Upper lobe of left lung (tissue), 4 donors: Measurements from ENCODE around the gene ABCA12.

Experiments
- EP300 ChIP-seq, 4 donors: sonication (generic); formaldehyde crosslinking; IDR thresholded peaks; one replicate each; pipeline ENCODE4 v1.5.1; 2017; ENCODE audit warnings: antibody characterized with exemption in 4 of 4, control low read depth in 2 of 4
- POLR2A ChIP-seq, 4 donors: fragments of 450-650 bp; IDR thresholded peaks; one replicate each; pipeline ENCODE4 v1.5.1; 2016 to 2017; ENCODE audit warnings: antibody characterized with exemption in 4 of 4, mild to moderate bottlenecking in 2 of 4
- POLR2AphosphoS5 ChIP-seq, 2 donors: sonication (generic); formaldehyde crosslinking; IDR thresholded peaks; one replicate each; pipeline ENCODE4 v1.5.1; 2017; ENCODE audit warnings: antibody characterized with exemption in 2 of 2
- TF ChIP-seq, protein P1 (sequence below), 6 experiments: fragments of 450-650 bp in 4 of 6; fragments of 200-600 bp in 2 of 6; sonication (generic) in 2 of 6; IDR thresholded peaks; one replicate each; pipeline ENCODE4 v1.5.1; 2016 to 2019; ENCODE audit warnings: antibody characterized with exemption in 6 of 6

DNA sequence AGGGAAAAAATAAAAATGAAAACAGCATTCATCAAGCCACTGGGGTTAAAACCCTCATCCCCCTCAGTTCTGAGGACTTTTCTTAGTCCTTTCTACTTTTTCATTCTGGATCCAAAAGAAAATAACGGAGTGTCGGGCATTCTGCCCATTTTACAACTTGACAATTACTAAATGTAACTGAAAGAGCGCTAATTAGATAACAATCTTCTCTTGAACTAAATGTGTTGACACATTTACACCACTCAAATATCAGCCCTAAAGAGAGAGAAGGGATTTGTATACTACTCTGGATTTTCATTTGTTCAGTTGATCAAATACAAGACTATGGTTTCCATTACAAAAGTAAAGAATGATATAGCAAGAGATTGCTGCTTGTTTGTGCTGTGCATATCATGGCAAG is 27.5 kb downstream of the ABCA12 start:
- TF ChIP-seq POLR2AphosphoS5 (IDR thresholded peaks at IDR 0.05) (no peak), POLR2A (IDR thresholded peaks at IDR 0.05) (no peak), EP300 (IDR thresholded peaks at IDR 0.05) (no peak)
- TF ChIP-seq, protein P1, sequence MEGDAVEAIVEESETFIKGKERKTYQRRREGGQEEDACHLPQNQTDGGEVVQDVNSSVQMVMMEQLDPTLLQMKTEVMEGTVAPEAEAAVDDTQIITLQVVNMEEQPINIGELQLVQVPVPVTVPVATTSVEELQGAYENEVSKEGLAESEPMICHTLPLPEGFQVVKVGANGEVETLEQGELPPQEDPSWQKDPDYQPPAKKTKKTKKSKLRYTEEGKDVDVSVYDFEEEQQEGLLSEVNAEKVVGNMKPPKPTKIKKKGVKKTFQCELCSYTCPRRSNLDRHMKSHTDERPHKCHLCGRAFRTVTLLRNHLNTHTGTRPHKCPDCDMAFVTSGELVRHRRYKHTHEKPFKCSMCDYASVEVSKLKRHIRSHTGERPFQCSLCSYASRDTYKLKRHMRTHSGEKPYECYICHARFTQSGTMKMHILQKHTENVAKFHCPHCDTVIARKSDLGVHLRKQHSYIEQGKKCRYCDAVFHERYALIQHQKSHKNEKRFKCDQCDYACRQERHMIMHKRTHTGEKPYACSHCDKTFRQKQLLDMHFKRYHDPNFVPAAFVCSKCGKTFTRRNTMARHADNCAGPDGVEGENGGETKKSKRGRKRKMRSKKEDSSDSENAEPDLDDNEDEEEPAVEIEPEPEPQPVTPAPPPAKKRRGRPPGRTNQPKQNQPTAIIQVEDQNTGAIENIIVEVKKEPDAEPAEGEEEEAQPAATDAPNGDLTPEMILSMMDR (IDR thresholded peaks at IDR 0.05), result no peak
